Hepatocyte (in vitro differentiated cells): ENCODE results near the gene DELE1. TPM values are rescaled to one million over a fixed set of nuclear protein-coding genes. Genes with fewer than 3 reads are reported as not detected.
A peak's percentile ranks its signal among the peaks of the same experiment; 100 is the strongest.

Experiments
- DNase-seq: peaks from one replicate; pipeline ENCODE4 v3.0.0-alpha.2; 2016; ENCODE audit warnings: low spot score
- H2AFZ ChIP-seq: fragments of 200-600 bp; sonication (generic); 2 replicates; pipeline ENCODE4 v1.6.0; 2016; ENCODE audit warnings: antibody characterized with exemption, mild to moderate bottlenecking
- H3K27ac ChIP-seq: fragments of 200-600 bp; sonication (generic); 2 replicates; pipeline ENCODE4 v1.5.1; 2016; ENCODE audit warnings: mild to moderate bottlenecking
- H3K27me3 ChIP-seq: fragments of 200-600 bp; sonication (generic); 2 replicates; pipeline ENCODE4 v1.6.1; 2016
- H3K36me3 ChIP-seq: fragments of 200-600 bp; sonication (generic); replicated peaks from 2 replicates; pipeline ENCODE4 v1.5.1; 2016; ENCODE audit warnings: low read depth; ENCODE audit not compliant: insufficient read depth
- H3K4me1 ChIP-seq: fragments of 200-600 bp; sonication (generic); 2 replicates; pipeline ENCODE4 v1.5.1; 2016; ENCODE audit warnings: mild to moderate bottlenecking, moderate library complexity; ENCODE audit not compliant: insufficient read depth
- H3K4me2 ChIP-seq: fragments of 200-600 bp; sonication (generic); 2 replicates; pipeline ENCODE4 v1.6.0; 2016
- H3K4me3 ChIP-seq: fragments of 200-600 bp; sonication (generic); 2 replicates; pipeline ENCODE4 v1.5.1; 2016; ENCODE audit warnings: mild to moderate bottlenecking
- H3K79me2 ChIP-seq: fragments of 200-600 bp; sonication (generic); 2 replicates; pipeline ENCODE4 v1.6.0; 2017; ENCODE audit warnings: mild to moderate bottlenecking
- H3K9me2 ChIP-seq: fragments of 200-600 bp; sonication (generic); replicated peaks from 2 replicates; pipeline ENCODE4 v1.6.0; 2017; ENCODE audit warnings: mild to moderate bottlenecking; ENCODE audit not compliant: insufficient read depth
- H3K9me3 ChIP-seq: fragments of 200-600 bp; sonication (generic); 2 replicates; pipeline ENCODE4 v1.5.1; 2016; ENCODE audit warnings: low read depth, mild to moderate bottlenecking
- H4K20me1 ChIP-seq: fragments of 200-600 bp; sonication (generic); 2 replicates; pipeline ENCODE4 v1.6.0; 2016; ENCODE audit warnings: mild to moderate bottlenecking; ENCODE audit not compliant: insufficient read depth, poor library complexity, severe bottlenecking
- CTCF ChIP-seq: fragments of 200-600 bp; sonication (generic); IDR thresholded peaks from 2 replicates; pipeline ENCODE4 v1.5.1; 2016; ENCODE audit warnings: antibody characterized with exemption, mild to moderate bottlenecking; ENCODE audit not compliant: poor library complexity
- EZH2 ChIP-seq: fragments of 200-600 bp; sonication (generic); IDR thresholded peaks from 2 replicates; pipeline ENCODE4 v1.6.1; 2016; ENCODE audit warnings: antibody characterized with exemption, mild to moderate bottlenecking, borderline replicate concordance
- EZH2phosphoT487 ChIP-seq: fragments of 200-600 bp; sonication (generic); IDR thresholded peaks from one replicate; pipeline ENCODE4 v1.6.1; 2018; ENCODE audit warnings: antibody characterized with exemption, mild to moderate bottlenecking, low read depth, moderate library complexity; ENCODE audit not compliant: unreplicated experiment, severe bottlenecking
- whole genome bisulfite sequencing: methylation state at CpG from one replicate; pipeline ENCODE4 v1.1.6; 2016; ENCODE audit warnings: low lambda C conversion rate; ENCODE audit errors: missing lambda C conversion rate; 5-methylcytosine and 5-hydroxymethylcytosine counted together
- polyA plus RNA-seq: library from polyadenylated mRNA; unstranded; fragments of >200 nt; fragmentation: Nextera tagmentation; extraction: Ambion mirVana; gene quantifications from 2 replicates; pipeline ENCODE4 v1.2.1, GENCODE V29; 2016
- total RNA-seq: library from RNA; depleted of rRNA; stranded (reverse); fragments of >200 nt; gene quantifications from 2 replicates; pipeline ENCODE4 v1.2.3, GENCODE V29; 2014

The DELE1 gene
- total and polyA plus RNA-seq, 2 experiments from 2014 or later: 32.6 to 62.0 TPM

- Histone ChIP-seq H2AFZ (no peak overlapping the region), H3K4me1 (peaks cover 31% of the 10 kb centered on the region), H3K36me3 (no peaks in the 10 kb centered on the region), H3K27ac (peak overlapping the region; percentile 88), H3K4me3 (peak overlapping the region; percentile 51), H3K9me2 (no peaks in the 10 kb centered on the region), H4K20me1 (no peaks in the 10 kb centered on the region), H3K27me3 (peaks cover 28% of the 10 kb centered on the region), H3K9me3 (no peaks in the 10 kb centered on the region), H3K79me2 (peaks cover 4% of the 10 kb centered on the region), H3K4me2 (peak overlapping the region; percentile 99)
- WGBS: 31% methylated on average over 9 of the region's 9 CpGs
- TF ChIP-seq CTCF: no peak
- TF ChIP-seq EZH2: no peak
- TF ChIP-seq EZH2phosphoT487: no peak
- DNase-seq: peak; percentile 4
Measured at GRCh38 chr5:141875022-141875740, 48.5 kb upstream of the DELE1 start.

GRCh38 chr5:141875795-141876627 lies 47.7 kb upstream of the DELE1 start:
- Histone ChIP-seq H3K4me1 (peaks cover 31% of the 10 kb centered on the region), H3K36me3 (no peaks in the 10 kb centered on the region), H3K4me2 (peak overlapping the region; percentile 99), H3K9me2 (no peaks in the 10 kb centered on the region), H3K27me3 (peaks cover 37% of the 10 kb centered on the region), H3K79me2 (peaks cover 4% of the 10 kb centered on the region), H2AFZ (peak overlapping the region; percentile 61), H3K9me3 (no peaks in the 10 kb centered on the region), H3K4me3 (peak overlapping the region; percentile 51), H4K20me1 (no peaks in the 10 kb centered on the region), H3K27ac (peak overlapping the region; percentile 26)
- TF ChIP-seq CTCF: no peak
- peak; percentile 23 for TF ChIP-seq EZH2phosphoT487
- peak; percentile 70 for TF ChIP-seq EZH2
- 2% methylated on average over 33 of the region's 65 CpGs for WGBS
- peak; percentile 77 for DNase-seq

- Histone ChIP-seq H4K20me1 (no peaks in the 10 kb centered on the region), H3K4me1 (peaks cover 31% of the 10 kb centered on the region), H3K36me3 (no peaks in the 10 kb centered on the region), H3K9me3 (no peaks in the 10 kb centered on the region), H3K27ac (peak overlapping the region; percentile 26), H3K4me2 (peak overlapping the region; percentile 99), H3K27me3 (peaks cover 44% of the 10 kb centered on the region), H3K79me2 (no peaks in the 10 kb centered on the region), H3K4me3 (peak overlapping the region; percentile 51), H2AFZ (peak overlapping the region; percentile 61), H3K9me2 (no peaks in the 10 kb centered on the region)
- TF ChIP-seq EZH2phosphoT487: no peak
- no peak for TF ChIP-seq EZH2
- no peak for TF ChIP-seq CTCF
- WGBS: 2% methylated on average over 42 of the region's 42 CpGs
- peak; percentile 30 for DNase-seq
Measured at GRCh38 chr5:141876628-141877355, 46.9 kb upstream of the DELE1 start.
